Measurements from ENCODE around the gene FTMT. TPM values are rescaled to one million over a fixed set of nuclear protein-coding genes. Genes with fewer than 3 reads are reported as not detected.

The FTMT gene
- total and polyA plus RNA-seq, 2 of the 13 experiments (the other 11 are each of a cell fraction or from before 2014, with no cell fraction given), result not detected

DNA sequence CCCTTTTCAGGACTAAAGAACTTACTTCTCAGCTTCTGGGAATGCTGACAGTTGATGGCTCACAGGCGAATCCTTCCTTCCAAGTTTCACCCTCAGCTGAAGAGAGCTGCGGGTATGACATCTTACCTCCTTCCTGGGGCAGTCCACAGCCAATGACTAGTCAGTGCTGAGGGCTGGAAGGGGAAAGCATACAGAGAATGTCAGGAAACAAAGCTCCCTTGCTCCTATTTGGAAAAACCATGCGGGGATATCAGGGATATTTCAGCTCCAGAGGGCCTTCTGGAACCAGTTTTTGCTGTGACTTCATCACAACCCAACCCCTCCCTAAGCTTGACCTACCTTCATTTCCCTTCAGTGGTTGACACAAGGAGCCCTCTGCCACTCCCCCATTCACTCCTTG is 15.7 kb downstream of the FTMT start:
- no peak for ATAC-seq

DNA sequence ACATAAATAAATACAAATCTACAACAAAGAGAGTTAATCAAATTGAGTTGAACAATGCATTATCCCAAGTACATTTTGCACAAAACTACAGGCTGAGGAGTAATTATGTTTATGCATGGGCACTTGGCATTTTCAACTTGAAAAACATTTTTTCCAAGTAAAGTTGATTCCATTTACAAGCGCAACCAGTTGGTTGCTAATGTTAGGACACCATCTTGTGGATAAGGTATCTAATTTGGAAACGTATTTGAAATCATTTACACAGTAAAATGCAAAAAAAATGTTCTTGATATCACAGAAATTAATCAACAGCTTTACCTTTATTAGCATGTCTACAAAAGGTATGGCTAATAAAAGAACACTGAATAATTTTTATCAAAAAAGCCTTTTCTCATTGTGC is 18.8 kb downstream of the FTMT start:
- BruUV-seq (replicated peaks), result no TSS peak
- DNase-seq (ENCODE audit: low spot score) (no peak), ATAC-seq (no peak), FAIRE-seq (no peak)
- no peaks in the 10 kb centered on the region for H3K27me3 ChIP-seq (ENCODE audit: control insufficient read depth in 1 of 2, insufficient read depth in 2 of 2, low read length in 2 of 2)
- no peaks in the 10 kb centered on the region for H4K20me1 ChIP-seq (ENCODE audit: insufficient read depth, low read length)
- H3K4me2 ChIP-seq (ENCODE audit: low read depth, low read length), result no peak overlapping the region
- TF ChIP-seq ARNT (IDR thresholded peaks at IDR 0.05), result no peak
- TF ChIP-seq REST (IDR thresholded peaks at IDR 0.05; ENCODE audit: borderline replicate concordance in 1 of 2, low read depth in 1 of 2, low read length in 2 of 2), result no peak
- TF ChIP-seq EED (CRISPR knock-in tag; IDR thresholded peaks at IDR 0.05), result no peak
- TF ChIP-seq ZNF605 (CRISPR knock-in tag; IDR thresholded peaks at IDR 0.05), result no peak
- TF ChIP-seq STAG1 (CRISPR knock-in tag; IDR thresholded peaks at IDR 0.05), result peak; percentile 60
- TF ChIP-seq, protein P1, sequence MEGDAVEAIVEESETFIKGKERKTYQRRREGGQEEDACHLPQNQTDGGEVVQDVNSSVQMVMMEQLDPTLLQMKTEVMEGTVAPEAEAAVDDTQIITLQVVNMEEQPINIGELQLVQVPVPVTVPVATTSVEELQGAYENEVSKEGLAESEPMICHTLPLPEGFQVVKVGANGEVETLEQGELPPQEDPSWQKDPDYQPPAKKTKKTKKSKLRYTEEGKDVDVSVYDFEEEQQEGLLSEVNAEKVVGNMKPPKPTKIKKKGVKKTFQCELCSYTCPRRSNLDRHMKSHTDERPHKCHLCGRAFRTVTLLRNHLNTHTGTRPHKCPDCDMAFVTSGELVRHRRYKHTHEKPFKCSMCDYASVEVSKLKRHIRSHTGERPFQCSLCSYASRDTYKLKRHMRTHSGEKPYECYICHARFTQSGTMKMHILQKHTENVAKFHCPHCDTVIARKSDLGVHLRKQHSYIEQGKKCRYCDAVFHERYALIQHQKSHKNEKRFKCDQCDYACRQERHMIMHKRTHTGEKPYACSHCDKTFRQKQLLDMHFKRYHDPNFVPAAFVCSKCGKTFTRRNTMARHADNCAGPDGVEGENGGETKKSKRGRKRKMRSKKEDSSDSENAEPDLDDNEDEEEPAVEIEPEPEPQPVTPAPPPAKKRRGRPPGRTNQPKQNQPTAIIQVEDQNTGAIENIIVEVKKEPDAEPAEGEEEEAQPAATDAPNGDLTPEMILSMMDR (CRISPR knock-in tag; IDR thresholded peaks at IDR 0.05), result peak; percentile 26
- no peak for TF ChIP-seq MAF1 (CRISPR knock-in tag; IDR thresholded peaks at IDR 0.05; ENCODE audit: borderline replicate concordance)
- no peak for TF ChIP-seq ZFP82 (CRISPR knock-in tag; IDR thresholded peaks at IDR 0.05; ENCODE audit: borderline replicate concordance)
- no peak for TF ChIP-seq POLR2AphosphoS5 (IDR thresholded peaks at IDR 0.05; ENCODE audit: low read depth, low read length)
- no peak for TF ChIP-seq HOXA7 (CRISPR knock-in tag; IDR thresholded peaks at IDR 0.05)
- no peak overlapping the region for H3K4me3 ChIP-seq (replicated peaks in 1 of 3; ENCODE audit: insufficient read depth in 1 of 3, low read depth in 2 of 3, low read length in 3 of 3)
- CTCF ChIA-PET (ENCODE audit: low intra/inter-chr PET ratio, low total read pairs), result no interaction called here
- no peaks in the 10 kb centered on the region for H3K4me1 ChIP-seq (ENCODE audit: insufficient read depth, low read length)
- no peak overlapping the region for H2AFZ ChIP-seq (ENCODE audit: low read length)
- intact Hi-C loops (cut with micrococcal nuclease; ENCODE audit: unreplicated experiment) (no loop called here), in situ Hi-C loops (cut with HindIII; ENCODE audit: extremely low pct_ligation_motif_present, low pct_unique_long_range_greater_than_20kb) (no loop called here)
- no peak overlapping the region for H3K9ac ChIP-seq (ENCODE audit: insufficient read depth, low read depth, low read length)
- H3K79me2 ChIP-seq (ENCODE audit: insufficient read depth, low read length), result no peaks in the 10 kb centered on the region
- POLR2A ChIA-PET, result no interaction called here
- H3K27ac ChIP-seq (ENCODE audit: extremely low read length, insufficient read depth, low read length), result no peak overlapping the region
- H3K36me3 ChIP-seq (replicated peaks in 1 of 2; ENCODE audit: control insufficient read depth in 1 of 2, insufficient read depth in 2 of 2, low read length in 2 of 2), result no peaks in the 10 kb centered on the region
- WGBS (ENCODE audit: low lambda C conversion rate), result 3% methylated on average over 2 of the region's 2 CpGs
- no peaks in the 10 kb centered on the region for H3K9me3 ChIP-seq (ENCODE audit: low read length)

More for the DNA sequence above, 15.7 kb downstream of the FTMT start:
- no peaks in the 10 kb centered on the region for H3K9me3 ChIP-seq (ENCODE audit: low read length)
- no peaks in the 10 kb centered on the region for H3K36me3 ChIP-seq (replicated peaks in 1 of 2; ENCODE audit: control insufficient read depth in 1 of 2, insufficient read depth in 2 of 2, low read length in 2 of 2)
- no peak overlapping the region for H3K4me3 ChIP-seq (replicated peaks in 1 of 3; ENCODE audit: insufficient read depth in 1 of 3, low read depth in 2 of 3, low read length in 3 of 3)
- H4K20me1 ChIP-seq (ENCODE audit: insufficient read depth, low read length), result no peaks in the 10 kb centered on the region
- in situ Hi-C loops (cut with HindIII; ENCODE audit: extremely low pct_ligation_motif_present, low pct_unique_long_range_greater_than_20kb), result no loop called here
- CTCF ChIA-PET (ENCODE audit: low intra/inter-chr PET ratio, low total read pairs), result no interaction called here
- no peaks in the 10 kb centered on the region for H3K4me1 ChIP-seq (ENCODE audit: insufficient read depth, low read length)
- no peak overlapping the region for H3K4me2 ChIP-seq (ENCODE audit: low read depth, low read length)
- H3K27me3 ChIP-seq (ENCODE audit: control insufficient read depth in 1 of 2, insufficient read depth in 2 of 2, low read length in 2 of 2), result no peaks in the 10 kb centered on the region
- DNase-seq (ENCODE audit: low spot score) (no peak), FAIRE-seq (no peak)
- 0% methylated on average over 3 of the region's 3 CpGs for WGBS (ENCODE audit: low lambda C conversion rate)
- H3K79me2 ChIP-seq (ENCODE audit: insufficient read depth, low read length), result no peaks in the 10 kb centered on the region
- intact Hi-C loops (cut with micrococcal nuclease; ENCODE audit: unreplicated experiment), result no loop called here
- TF ChIP-seq SPEN (CRISPR knock-in tag; IDR thresholded peaks at IDR 0.05; ENCODE audit: low read depth) (no peak), MAFF (IDR thresholded peaks at IDR 0.05; ENCODE audit: low read depth, low read length) (no peak)
- H3K27ac ChIP-seq (ENCODE audit: extremely low read length, insufficient read depth, low read length), result no peak overlapping the region
- no TSS peak for BruUV-seq (replicated peaks)
- POLR2A ChIA-PET, result no interaction called here
- no peak overlapping the region for H2AFZ ChIP-seq (ENCODE audit: low read length)
- no peak overlapping the region for H3K9ac ChIP-seq (ENCODE audit: insufficient read depth, low read depth, low read length)
